Keratinocyte (primary cell): ENCODE measurements around the gene WNT6.

Source experiments
- CTCF ChIP-seq, 3 experiments: IDR thresholded peaks in 1 of 3; conservative IDR thresholded peaks in 1 of 3; optimal IDR thresholded peaks in 1 of 3; 2 replicates in 2 of 3; 3 replicates in 1 of 3; pipeline versions ENCODE3 to v1.5.1; 2011; ENCODE audit warnings: low read length in 3 of 3, mild to moderate bottlenecking in 3 of 3, moderate library complexity in 2 of 3, control low read depth in 1 of 3, inconsistent platforms in 1 of 3; ENCODE audit not compliant: insufficient read depth in 2 of 3; ENCODE audit errors: extremely low read depth in 1 of 3
- EZH2 ChIP-seq: IDR thresholded peaks from one replicate; pipeline ENCODE4 v1.6.1; 2012; ENCODE audit warnings: inconsistent platforms, mild to moderate bottlenecking, low read length, moderate library complexity

- TF ChIP-seq CTCF (optimal IDR thresholded peaks at IDR 0.05 in 1 of 3, IDR thresholded peaks at IDR 0.05 in 1 of 3, conservative IDR thresholded peaks at IDR 0.05 in 1 of 3; ENCODE audit: extremely low read depth in 1 of 3, insufficient read depth in 2 of 3, low read length in 3 of 3) = no peak
- no peak for TF ChIP-seq EZH2
These were observed 22.1 kb upstream of the WNT6 start for GRCh38 chr2:218837495-218837894.
